Upper lobe of left lung (tissue), 6 donors: Measurements from ENCODE around the gene ADORA3. TPM values are rescaled to one million over a fixed set of nuclear protein-coding genes. Genes with fewer than 3 reads are reported as not detected.

Experiments
- ATAC-seq, 2 donors: fragments of 200-7000 bp; cut with Tn5 transposase; one replicate each; pipeline ENCODE4 v1.9.1; 2022; ENCODE audit warnings: mild to moderate bottlenecking in 2 of 2, moderate library complexity in 2 of 2; ENCODE audit not compliant: low FRiP score in 2 of 2
- DNase-seq, 2 donors: peaks; one replicate each; pipeline ENCODE4 v3.0.0-alpha.2; 2019 to 2020
- H3K27ac ChIP-seq, 4 donors: fragments of 200-600 bp; sonication (generic); one replicate each; pipeline ENCODE4 v1.5.1; 2016 to 2019
- H3K27me3 ChIP-seq, 4 donors: fragments of 200-600 bp; sonication (generic); one replicate each; pipeline ENCODE4 v1.5.1; 2017 to 2019
- H3K36me3 ChIP-seq, 4 donors: fragments of 200-600 bp; sonication (generic); one replicate each; pipeline ENCODE4 v1.5.1; 2016 to 2019
- H3K4me1 ChIP-seq, 4 donors: fragments of 200-600 bp; sonication (generic); one replicate each; pipeline ENCODE4 v1.5.1; 2018 to 2019
- H3K4me3 ChIP-seq, 4 donors: fragments of 200-600 bp; sonication (generic); one replicate each; pipeline ENCODE4 v1.5.1; 2017 to 2019; ENCODE audit warnings: mild to moderate bottlenecking in 2 of 4, moderate library complexity in 1 of 4
- H3K9me3 ChIP-seq, 4 donors: fragments of 200-600 bp; sonication (generic); one replicate each; pipeline ENCODE4 v1.5.1; 2018 to 2019
- EP300 ChIP-seq, 4 donors: sonication (generic); formaldehyde crosslinking; IDR thresholded peaks; one replicate each; pipeline ENCODE4 v1.5.1; 2017; ENCODE audit warnings: antibody characterized with exemption in 4 of 4, control low read depth in 2 of 4
- POLR2A ChIP-seq, 4 donors: fragments of 450-650 bp; IDR thresholded peaks; one replicate each; pipeline ENCODE4 v1.5.1; 2016 to 2017; ENCODE audit warnings: antibody characterized with exemption in 4 of 4, mild to moderate bottlenecking in 2 of 4
- POLR2AphosphoS5 ChIP-seq, 2 donors: sonication (generic); formaldehyde crosslinking; IDR thresholded peaks; one replicate each; pipeline ENCODE4 v1.5.1; 2017; ENCODE audit warnings: antibody characterized with exemption in 2 of 2
- WGBS, 2 donors: methylation state at CpG; one replicate each; pipeline ENCODE4 v1.1.5; 2017 to 2018; 5-methylcytosine and 5-hydroxymethylcytosine counted together
- total RNA-seq, 6 donors: library from RNA; depleted of rRNA in 4 of 6; stranded (reverse); fragments of >200 nt in 4 of 6; gene quantifications; one replicate each; pipeline versions ENCODE4 v1.1.0 to v1.2.1, GENCODE V29; 2016 to 2021
- TF ChIP-seq, protein P1 (sequence below), 6 experiments: fragments of 450-650 bp in 4 of 6; fragments of 200-600 bp in 2 of 6; sonication (generic) in 2 of 6; IDR thresholded peaks; one replicate each; pipeline ENCODE4 v1.5.1; 2016 to 2019; ENCODE audit warnings: antibody characterized with exemption in 6 of 6
- donor health status: DM: no; HTN: no; CAD: no; lungs with moderate emphysema.
- donor health status: DM: no; HTN: yes; CAD: no; lungs with severe emphysema.

Gene ADORA3
- total RNA-seq, 6 donors from 2014 or later: 2.1 to 10.0 (median 7.3) TPM

DNA sequence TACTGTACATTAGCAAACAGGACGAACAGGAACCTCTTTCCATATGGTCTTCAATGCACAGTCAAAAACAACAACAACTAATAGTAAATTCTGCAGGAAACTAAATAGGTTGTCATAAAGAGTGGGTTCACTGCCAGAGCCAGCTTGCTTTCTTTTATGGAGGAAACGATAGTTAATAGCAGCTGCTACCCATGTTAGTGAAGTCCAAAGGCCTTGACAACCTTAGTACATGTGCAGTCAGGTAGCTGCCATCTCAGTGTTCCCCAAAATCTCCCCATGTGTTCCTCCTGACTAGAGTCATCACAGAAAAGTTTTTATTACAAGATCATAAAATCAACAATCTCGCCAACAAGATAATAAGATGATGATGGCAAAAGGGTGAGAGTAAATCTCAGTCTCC lies 16.6 kb upstream of the ADORA3 start:
- no peak overlapping the region for H3K4me3 ChIP-seq
- TF ChIP-seq POLR2A (IDR thresholded peaks at IDR 0.05) (no peak), EP300 (IDR thresholded peaks at IDR 0.05) (no peak), POLR2AphosphoS5 (IDR thresholded peaks at IDR 0.05) (no peak)
- TF ChIP-seq, protein P1, sequence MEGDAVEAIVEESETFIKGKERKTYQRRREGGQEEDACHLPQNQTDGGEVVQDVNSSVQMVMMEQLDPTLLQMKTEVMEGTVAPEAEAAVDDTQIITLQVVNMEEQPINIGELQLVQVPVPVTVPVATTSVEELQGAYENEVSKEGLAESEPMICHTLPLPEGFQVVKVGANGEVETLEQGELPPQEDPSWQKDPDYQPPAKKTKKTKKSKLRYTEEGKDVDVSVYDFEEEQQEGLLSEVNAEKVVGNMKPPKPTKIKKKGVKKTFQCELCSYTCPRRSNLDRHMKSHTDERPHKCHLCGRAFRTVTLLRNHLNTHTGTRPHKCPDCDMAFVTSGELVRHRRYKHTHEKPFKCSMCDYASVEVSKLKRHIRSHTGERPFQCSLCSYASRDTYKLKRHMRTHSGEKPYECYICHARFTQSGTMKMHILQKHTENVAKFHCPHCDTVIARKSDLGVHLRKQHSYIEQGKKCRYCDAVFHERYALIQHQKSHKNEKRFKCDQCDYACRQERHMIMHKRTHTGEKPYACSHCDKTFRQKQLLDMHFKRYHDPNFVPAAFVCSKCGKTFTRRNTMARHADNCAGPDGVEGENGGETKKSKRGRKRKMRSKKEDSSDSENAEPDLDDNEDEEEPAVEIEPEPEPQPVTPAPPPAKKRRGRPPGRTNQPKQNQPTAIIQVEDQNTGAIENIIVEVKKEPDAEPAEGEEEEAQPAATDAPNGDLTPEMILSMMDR (IDR thresholded peaks at IDR 0.05): no peak
- DNase-seq (no peak), ATAC-seq (no peak)
- H3K4me1 ChIP-seq: peaks cover 19 to 23% (median 20%) of the 10 kb centered on the region in 4 donors
- no peaks in the 10 kb centered on the region for H3K9me3 ChIP-seq
- no peak overlapping the region for H3K27ac ChIP-seq
- H3K36me3 ChIP-seq: no peaks in the 10 kb centered on the region
- H3K27me3 ChIP-seq: no peaks in the 10 kb centered on the region
- WGBS, 2 donors: 94 to 96% methylated on average over 3 of the region's 3 CpGs

DNA sequence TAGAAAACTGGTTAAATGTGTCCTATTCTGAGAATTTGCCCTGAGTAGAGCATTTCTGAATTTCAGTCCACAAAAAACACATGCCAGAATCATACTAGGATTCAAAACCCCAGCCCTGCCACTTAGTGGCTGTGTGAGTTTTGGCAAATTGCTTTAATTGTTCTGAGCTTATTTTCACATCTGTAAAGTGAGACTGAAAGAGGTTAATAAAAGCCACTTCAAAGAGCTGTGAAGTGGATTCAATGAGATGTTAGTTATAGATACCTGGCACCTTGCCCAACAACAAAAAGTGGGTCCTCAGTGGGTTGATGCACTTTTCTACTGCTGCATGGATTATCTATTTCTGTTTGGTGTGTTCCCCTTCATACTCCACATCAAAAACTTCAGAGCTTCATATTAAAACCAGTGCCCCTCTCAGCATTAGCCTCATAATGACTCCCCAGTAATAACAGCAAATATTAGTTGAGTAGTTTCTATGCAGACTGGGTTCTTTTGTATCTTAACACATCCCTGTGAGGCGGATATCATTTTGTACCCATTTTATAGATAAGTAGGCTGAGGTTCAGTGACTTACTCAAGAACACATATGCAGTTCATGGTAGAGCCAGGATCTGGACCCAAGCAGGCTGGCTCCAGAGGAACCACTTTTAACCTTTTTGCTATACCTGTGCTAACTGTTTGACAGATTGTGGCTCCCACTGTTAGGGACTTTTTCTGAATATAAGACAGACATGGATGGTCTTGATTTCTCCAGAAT lies 14.2 kb upstream of the ADORA3 start:
- Histone ChIP-seq H3K27ac (no peak overlapping the region), H3K36me3 (no peaks in the 10 kb centered on the region), H3K9me3 (no peaks in the 10 kb centered on the region), H3K27me3 (no peaks in the 10 kb centered on the region), H3K4me3 (no peak overlapping the region), H3K4me1 (peaks cover 36 to 45% (median 38%) of the 10 kb centered on the region in 4 donors)
- 93 to 96% methylated on average over 1 of the region's 1 CpG for WGBS, 2 donors
- TF ChIP-seq, protein P1 (IDR thresholded peaks at IDR 0.05): no peak
- no peak for TF ChIP-seq POLR2A (IDR thresholded peaks at IDR 0.05)
- TF ChIP-seq POLR2AphosphoS5 (IDR thresholded peaks at IDR 0.05): no peak
- TF ChIP-seq EP300 (IDR thresholded peaks at IDR 0.05): no peak
- ATAC-seq: no peak
- DNase-seq: no peak

DNA sequence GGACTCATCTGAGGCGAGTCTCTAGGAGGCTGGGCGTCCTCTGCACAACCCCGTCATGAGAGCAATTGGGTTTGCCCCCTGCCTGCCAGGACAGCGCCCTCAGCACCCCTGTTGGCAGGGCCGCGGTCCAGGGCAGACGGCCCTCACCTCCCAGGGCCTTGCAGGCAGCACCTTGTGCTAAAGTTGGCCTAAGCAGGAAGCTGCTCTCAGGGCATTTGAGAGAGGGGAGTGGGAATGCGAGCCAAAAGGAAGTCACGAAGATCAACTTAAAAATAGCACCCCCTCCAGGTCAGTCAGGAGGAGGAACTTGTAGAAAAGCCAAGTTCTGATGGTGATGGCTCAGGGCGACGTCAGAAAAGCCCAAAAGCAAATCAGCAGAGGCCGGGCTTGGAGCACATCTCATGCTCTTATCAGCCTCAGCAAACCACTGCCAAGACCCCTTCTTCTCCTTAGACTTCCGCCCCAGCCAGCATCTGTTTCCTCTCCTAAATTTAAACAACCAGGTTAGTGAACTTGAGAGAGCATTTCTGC lies 12.6 kb upstream of the ADORA3 start:
- peaks cover 41 to 60% (median 47%) of the 10 kb centered on the region in 4 donors for H3K4me1 ChIP-seq
- H3K27ac ChIP-seq: peak overlapping the region; percentile 74 to 92 (median 86)
- ATAC-seq (peak; percentile 74 to 77), DNase-seq (peak; percentile 71 to 77)
- peak overlapping the region; percentile 6 to 48 (median 36) for H3K4me3 ChIP-seq
- no peaks in the 10 kb centered on the region for H3K27me3 ChIP-seq
- peak in 1 of 2 donors; percentile 16 for TF ChIP-seq POLR2AphosphoS5 (IDR thresholded peaks at IDR 0.05)
- TF ChIP-seq, protein P1 (IDR thresholded peaks at IDR 0.05): peak in 5 of 6 experiments; percentile 12 to 69 (median 48)
- TF ChIP-seq EP300 (IDR thresholded peaks at IDR 0.05): no peak
- peak in 2 of 4 donors; percentile 36 to 44 for TF ChIP-seq POLR2A (IDR thresholded peaks at IDR 0.05)
- no peaks in the 10 kb centered on the region for H3K36me3 ChIP-seq
- WGBS, 2 donors: 8 to 32% methylated on average over 11 of the region's 13 CpGs
- no peaks in the 10 kb centered on the region for H3K9me3 ChIP-seq

DNA sequence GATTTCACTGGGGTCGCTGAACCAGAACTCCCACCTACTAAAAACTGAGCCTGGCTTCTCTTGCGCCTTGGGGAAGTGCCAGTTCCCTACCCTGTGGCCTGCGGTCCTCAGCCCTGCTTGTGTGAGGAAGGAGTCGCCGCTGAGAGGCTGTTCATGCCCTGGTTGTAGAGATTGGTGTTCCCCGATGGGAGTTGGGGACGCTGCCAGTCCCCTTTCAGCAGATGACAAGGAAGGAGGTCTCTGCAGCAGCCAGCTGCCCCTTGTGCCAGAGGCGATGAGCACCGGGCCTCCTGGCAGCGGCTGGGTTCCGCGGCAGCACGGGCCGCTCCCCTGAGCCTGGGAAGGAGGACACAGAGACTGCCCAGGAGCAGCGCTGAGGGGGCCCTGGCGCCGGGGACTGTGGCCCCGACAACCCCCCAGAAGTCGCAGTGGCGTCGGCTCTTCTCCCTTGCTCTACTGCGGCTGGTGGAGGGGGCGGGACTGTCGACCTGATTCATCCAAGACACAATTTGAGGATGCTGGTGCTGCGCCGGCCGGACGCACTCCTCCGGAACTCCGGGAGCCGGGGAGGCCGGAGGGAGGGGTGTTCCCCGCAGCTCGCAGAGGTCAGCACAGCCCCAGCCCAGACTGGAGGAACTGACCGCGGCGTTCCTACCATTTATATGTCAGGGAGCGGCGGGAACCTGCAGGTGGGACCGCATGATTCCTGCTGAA lies 12.0 kb upstream of the ADORA3 start:
- peak; percentile 62 to 89 for ATAC-seq
- Histone ChIP-seq H3K27ac (peak overlapping the region; percentile 74 to 92 (median 86)), H3K4me1 (peaks cover 42 to 66% (median 49%) of the 10 kb centered on the region in 4 donors), H3K27me3 (no peaks in the 10 kb centered on the region), H3K36me3 (no peaks in the 10 kb centered on the region), H3K4me3 (peak overlapping the region in 3 of 4 donors; percentile 27 to 48 (median 46)), H3K9me3 (no peaks in the 10 kb centered on the region)
- no peak for TF ChIP-seq EP300 (IDR thresholded peaks at IDR 0.05)
- no peak for TF ChIP-seq POLR2A (IDR thresholded peaks at IDR 0.05)
- TF ChIP-seq POLR2AphosphoS5 (IDR thresholded peaks at IDR 0.05): no peak
- TF ChIP-seq, protein P1 (IDR thresholded peaks at IDR 0.05): no peak
- peak; percentile 68 to 86 for DNase-seq
- 25 to 30% methylated on average over 4 to 18 of the region's 40 CpGs for WGBS, 2 donors
